HG03045 (cell line): ENCODE data around the gene ZNF580.

Source experiments
- ATAC-seq: cut with Tn5 transposase; IDR thresholded peaks from one replicate; pipeline ENCODE4 v1.9.1; 2021; ENCODE audit warnings: mild to moderate bottlenecking, moderate library complexity; ENCODE audit not compliant: unreplicated experiment

The ZNF580 gene

GRCh38 chr19:55622242-55622969 lies 18.4 kb upstream of the ZNF580 start:
- ATAC-seq = no peak

DNA sequence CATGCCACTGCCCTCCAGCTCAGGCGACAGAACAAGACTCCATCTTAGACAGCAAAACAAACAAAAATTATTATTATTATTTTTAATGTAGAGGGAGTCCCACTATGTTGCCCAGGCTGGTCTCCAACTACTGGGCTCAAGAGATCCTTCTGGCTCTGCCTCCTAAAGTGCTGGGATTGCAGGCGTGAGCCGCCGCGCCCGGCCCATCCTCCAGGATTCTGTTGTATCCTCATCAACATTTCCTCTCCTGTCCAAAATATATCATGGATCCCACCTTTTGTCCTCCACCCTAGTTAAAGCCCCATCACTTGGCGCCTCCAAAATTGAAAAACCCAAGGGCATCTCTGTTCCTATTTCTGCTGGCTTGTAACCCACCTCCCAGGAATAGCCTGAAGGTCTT lies 17.7 kb upstream of the ZNF580 start:
- ATAC-seq = no peak

- no peak for ATAC-seq
These were observed 17.2 kb upstream of the ZNF580 start for GRCh38 chr19:55623561-55623960.

GRCh38 chr19:55624109-55625003 lies 16.4 kb upstream of the ZNF580 start, which contains the start of gene ZNF784:
ZNF784 (minus strand) TSS chr19:55624566; CDS start chr19:55624561, 5 bp downstream.
- no peak for ATAC-seq

DNA sequence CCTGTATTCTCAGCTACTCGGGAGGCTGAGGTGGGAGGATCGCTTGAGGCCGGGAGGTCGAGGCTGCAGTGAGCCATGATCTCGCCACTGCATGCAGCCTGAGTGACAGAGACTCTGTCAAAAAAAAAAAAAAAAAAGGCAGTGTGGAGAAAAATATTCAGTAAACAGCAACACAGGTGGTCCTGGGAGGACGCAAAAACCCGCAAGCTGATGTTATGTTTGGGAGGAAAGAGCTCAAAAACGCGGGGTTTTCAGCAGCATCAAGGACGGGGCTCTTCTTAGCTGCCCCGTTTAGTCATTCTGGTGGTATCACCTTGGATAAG lies 15.8 kb upstream of the ZNF580 start:
- ATAC-seq = no peak

DNA sequence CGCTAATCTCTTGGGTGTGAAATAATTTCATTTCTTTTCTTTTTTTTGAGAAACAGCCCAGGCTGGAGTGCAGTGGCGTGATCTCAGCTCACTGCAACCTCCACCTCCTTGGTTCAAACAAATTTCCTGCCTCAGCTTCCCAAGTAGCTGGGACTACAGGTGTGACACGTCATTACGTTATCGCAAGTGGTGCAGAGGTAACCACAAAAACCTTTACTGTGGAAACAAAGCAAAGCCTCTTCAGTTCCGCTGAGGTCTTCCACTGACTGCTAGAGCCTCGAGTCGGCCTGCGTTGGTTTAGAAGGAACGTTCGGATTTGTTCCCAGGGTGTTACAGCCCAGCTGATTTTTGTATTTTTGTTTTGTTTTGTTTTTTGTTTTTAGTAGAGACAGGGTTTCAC lies 14.5 kb upstream of the ZNF580 start:
- ATAC-seq = no peak

- ATAC-seq = no peak
These were observed 8.4 kb upstream of the ZNF580 start for GRCh38 chr19:55632463-55632834.

- ATAC-seq = no peak
These were observed 6.9 kb upstream of the ZNF580 start for GRCh38 chr19:55633861-55634260.

DNA sequence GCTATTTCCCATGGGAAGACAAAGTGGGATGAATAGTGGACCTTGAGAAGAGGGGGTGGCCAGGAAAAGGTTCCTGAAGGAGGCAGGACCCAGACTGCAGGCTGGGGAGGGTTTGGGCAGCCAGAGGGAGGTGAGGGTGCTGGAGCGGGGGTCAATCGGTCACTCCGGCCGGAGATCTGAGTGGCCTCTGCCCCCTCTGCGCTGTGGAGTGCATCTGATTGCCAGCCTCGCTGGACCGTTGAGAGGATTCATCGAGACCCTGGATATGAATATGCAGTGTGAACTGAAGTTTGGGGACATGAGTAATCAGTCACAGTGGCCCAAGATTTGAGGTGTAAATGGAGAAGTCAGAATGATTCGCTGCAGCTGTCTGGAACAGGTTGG lies 5.5 kb upstream of the ZNF580 start:
- no peak for ATAC-seq

DNA sequence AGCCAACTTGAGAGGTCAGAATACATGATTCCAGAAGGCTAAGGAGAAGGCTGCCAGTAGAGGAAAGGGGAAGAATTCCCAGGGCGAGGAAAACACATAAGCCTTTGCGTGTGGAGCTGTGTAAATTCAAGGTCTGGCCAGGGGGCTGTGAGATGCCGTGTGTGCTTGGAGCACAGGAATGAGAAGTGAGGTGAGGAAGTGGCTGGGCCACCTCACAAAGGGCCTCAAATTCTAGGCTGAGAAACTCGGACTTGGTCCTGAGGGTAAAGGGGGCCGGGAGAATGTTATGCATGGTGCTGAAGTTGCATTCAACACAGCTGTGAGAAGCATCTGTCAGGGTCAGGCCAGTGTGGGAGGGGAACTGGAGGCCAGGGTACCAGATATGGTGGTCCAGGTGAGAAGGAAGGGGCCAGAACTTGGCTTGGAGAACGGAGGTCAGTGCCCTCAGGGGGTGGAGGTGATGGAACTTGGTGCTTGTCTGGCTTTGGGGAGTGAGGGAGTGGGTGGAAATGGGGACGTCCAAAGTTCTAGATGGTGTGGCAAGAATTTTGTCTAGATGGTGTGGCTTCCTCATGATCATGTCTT lies 4.9 kb upstream of the ZNF580 start:
- no peak for ATAC-seq

GRCh38 chr19:55636723-55637122 lies 4.1 kb upstream of the ZNF580 start:
- ATAC-seq = no peak

GRCh38 chr19:55637534-55637933 lies 3.3 kb upstream of the ZNF580 start:
- ATAC-seq = no peak

DNA sequence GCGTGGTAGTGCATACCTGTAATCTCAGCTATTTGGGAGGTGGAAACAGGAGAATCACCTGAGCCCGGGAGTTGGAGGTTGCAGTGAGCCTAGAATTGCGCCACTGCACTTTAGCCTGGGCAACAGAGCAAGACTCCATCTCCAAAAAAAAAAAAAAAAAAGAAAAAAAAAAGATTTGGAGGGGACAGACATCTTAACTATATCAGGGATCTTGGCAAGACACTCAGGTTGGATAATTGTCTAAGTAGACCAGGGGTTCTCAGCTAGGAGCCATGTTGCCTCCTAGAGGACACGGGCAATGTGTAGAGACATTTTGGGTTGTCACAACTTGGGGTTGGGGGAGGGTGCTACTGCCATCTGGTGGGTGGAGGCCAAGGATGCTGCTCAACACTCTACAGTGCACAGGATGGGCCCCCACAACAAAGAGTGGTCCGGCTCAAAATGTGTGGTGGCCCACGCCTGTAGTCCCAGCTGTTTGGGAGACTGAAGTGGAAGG lies 1.9 kb upstream of the ZNF580 start:
- ATAC-seq = no peak

- no peak for ATAC-seq
These were observed 692 bp upstream of the ZNF580 start for GRCh38 chr19:55640043-55640576.

DNA sequence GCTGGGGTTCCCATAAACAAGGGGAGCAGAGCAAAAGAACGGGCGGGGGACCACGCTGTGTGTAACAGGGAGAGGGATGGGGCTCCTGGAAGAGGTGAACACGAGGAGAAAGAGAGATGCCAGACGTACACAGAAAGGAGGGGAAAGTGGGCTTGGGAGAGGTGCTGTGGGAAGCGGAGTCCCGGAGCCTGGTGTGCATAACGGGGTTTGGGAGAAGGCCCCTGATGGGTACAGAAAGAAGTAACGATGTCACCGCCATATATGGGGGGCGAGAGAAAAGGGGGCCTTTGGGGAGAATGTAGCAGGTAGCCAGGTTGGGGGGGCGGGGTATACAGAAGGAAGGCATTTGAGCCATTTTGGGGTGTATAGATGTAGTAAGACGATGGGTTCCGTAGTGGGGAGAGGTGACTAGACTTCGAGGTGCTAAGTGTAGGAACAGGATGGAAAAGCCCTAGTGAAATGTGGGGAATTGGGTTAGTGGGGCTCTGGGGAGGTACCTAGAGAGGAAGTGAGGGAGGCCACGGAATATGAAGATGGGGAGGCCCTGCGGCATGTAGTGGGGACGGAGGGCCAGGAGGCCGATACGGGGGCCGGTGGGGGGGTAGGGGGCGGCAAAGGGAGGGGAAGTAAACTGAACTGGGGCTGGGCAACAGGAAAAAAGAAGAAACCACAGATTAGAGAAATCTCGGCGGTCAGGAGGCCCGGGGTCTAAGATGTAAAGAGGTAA lies 787 bp downstream of the ZNF580 start:
- no peak for ATAC-seq

GRCh38 chr19:55642153-55643002 lies 1.6 kb downstream of the ZNF580 start:
- peak; percentile 2 for ATAC-seq

DNA sequence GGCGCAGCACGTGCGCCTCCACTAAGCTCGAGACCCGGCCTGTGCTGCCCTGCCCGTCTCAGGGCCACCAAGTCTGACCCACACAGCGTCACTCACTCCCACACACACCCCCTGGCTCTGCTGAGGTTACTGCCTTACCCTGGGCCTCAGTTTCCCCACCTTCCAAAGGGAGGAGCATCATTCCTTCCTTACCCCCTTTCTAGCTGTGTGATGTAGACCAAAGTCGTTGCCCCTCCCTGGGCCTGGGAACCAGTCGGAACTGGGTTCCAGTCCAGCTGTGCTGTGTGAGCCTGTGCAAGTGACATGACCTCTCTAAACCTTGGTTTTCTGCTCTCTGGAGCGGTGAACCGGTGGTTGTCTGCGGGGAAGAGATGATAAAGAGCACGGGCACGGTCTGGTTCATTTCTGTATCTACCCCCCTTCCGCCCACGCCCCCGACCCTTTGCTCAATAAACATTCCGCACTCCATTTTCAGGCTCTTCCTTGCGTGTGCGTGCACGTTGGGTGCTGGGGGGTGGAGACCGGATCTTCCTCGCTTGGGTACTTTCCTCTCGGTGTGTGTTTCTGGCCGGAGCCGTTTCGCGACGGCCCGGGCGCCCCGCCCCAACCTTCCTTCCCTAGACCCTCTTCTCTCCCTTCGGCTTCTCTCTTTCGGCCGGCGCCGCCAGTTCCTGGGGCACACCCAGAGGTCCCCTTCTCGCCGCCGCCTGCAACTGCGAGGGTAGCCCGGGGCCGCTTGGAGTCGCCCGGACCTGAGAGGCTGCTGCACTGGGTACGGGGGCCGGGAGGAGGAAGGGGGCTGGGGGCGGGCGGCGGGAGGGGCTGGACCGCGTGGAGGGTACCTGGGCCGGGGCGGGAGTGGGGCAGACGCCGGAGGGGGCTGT lies 2.4 kb downstream of the ZNF580 start, which contains the start of gene ZNF581:
Gene ZNF581 (plus strand): TSS at position 647 of the 884 bp plus-strand sequence. CDS start 923 bp downstream, outside the sequence.
- peak; percentile 34 for ATAC-seq

- ATAC-seq = no peak
These were observed 3.0 kb downstream of the ZNF580 start for GRCh38 chr19:55643887-55644176.
